GM21526 (cell line): ENCODE data around the gene MON1B.
"Not testable (repeated sequence)": the region's sequence is repeated elsewhere in the genome, so short reads cannot be mapped to it uniquely, and the experiment has no call there.

Experiments
- ATAC-seq: cut with Tn5 transposase; IDR thresholded peaks from one replicate; pipeline ENCODE4 v1.9.1; 2021; ENCODE audit warnings: moderate library complexity; ENCODE audit not compliant: unreplicated experiment, low FRiP score

MON1B gene

DNA sequence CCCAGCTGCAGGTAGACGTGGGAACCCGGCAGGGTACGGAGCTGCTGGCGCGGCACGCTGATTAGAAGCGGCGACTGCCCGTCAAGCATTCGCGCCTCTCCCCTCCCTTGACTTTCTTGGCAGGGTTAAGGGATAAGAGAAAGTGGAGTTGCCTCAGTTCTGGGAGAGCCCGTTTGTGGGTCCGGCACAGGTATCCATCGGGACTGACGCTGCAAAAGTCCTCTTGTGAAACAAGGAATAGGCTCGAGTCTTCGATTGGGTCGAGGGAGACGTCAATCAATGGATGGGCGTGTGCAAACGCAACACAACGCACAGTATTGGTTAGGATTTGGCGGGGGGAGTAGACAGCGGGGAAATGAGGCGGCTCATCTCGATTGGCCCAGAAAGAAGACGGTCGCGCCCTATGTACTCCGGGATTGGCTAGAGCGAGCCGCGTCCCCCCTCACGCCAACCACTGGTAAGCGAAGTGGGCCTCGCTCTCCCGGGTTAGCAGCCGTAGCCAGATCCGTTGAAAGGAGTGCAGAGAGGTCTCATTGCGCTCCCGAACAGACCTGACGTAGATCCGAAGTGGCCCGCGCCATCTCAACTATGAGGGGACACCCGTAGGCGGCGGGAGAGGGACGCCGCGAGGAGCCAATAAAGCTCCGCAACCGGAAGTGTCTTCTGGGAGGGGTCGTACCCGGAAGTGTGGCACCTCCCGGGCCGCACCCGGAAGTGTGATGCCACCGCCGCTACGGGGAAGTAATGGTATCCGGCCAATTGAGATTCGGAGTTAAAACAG, at the start of gene MON1B:
TSS of gene MON1B (plus strand) at position 713 of the 781 bp plus-strand sequence. CDS start 296 bp downstream, outside the sequence.
- peak; percentile 97 for ATAC-seq

DNA sequence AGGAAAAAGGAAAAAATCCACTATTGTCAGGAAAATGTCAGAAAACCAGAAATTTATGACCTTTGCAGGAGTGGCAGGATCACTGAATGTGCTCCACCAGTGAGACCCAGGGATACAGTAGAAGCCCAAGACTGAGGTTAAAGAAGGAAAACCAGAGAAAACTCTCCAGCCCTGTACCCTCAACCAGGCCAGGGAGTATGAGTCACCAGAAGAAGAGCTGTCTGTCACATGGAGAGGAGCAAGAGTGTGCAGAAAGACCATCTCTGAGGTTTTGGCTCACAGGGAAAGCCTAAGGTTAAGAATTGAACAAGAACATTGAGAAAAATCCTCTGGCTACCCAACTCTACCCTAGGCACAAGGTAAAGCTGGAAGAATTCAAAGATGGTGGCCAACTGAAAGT, 47.6 kb upstream of the MON1B start:
- no peak for ATAC-seq

DNA sequence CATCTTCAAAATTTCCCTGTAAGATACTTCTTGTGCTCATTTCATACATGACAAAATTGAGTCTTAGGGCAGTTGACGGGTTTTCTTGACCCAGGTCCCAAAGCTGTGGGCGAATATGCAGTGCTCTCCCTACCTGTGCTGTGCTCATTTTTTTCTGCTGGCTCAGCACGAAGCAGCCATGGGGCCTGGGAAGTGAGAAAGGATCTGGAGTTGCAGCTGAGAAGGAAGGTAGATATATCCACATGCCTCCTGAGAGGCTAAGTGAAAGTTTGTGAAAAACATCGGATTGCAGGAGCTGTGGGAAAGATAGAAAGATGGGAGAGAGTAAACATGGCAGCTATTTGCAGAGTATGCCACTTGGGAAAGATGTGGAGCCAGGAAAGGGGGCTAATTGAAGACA, 42.9 kb upstream of the MON1B start:
- no peak for ATAC-seq

DNA sequence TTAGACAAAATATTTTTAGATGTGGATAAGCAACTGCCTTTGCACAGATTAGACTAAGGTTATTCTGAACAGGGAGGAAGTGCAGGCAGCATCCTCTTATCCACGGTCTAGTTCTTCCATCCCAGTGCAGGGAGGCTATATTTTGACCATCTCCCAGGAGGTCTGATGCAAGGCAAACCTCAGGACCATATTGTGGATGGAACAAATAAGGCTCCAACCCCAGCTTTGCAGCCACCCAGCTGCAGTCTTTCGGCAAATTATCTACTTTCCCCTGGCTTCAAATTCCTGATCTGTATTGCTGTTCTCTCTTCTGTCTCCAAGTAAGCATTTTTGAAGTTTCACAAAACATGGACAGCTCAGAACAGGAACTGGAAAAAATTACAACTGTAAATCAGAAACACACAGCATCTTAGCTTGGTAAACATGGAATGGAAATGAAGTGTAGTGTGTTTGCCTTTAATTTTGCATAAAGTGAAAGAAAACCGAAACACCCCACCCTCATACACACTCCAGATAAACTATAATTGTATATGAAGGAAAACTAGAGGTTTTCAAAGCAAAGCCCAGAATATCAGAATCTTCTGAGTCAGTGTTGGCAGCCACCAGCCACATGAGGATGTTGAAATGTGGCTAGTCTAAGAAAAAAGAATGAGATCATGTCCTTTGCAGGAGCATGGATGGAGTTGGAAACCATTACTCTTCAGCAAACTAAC, 33.5 kb upstream of the MON1B start:
- ATAC-seq, result no peak

DNA sequence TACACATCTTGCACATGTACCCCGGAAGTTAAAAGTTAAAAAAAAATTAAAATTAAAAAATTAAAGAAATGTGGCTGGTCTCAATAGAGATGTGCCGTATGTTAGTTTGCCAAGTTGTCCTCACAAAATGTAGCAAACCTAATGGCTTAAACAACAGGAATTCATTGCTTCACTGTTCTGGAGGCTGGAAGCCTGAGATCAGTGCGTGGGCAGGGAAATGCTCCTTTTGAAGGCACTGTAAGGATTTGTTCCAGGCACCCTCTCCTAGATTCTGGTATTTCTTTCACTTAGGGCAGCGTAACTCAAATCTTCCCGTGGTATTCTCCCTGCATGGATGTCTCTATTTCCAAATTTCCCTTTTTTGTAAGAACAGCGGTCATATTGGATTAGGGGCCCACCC, 32.7 kb upstream of the MON1B start:
- no peak for ATAC-seq

DNA sequence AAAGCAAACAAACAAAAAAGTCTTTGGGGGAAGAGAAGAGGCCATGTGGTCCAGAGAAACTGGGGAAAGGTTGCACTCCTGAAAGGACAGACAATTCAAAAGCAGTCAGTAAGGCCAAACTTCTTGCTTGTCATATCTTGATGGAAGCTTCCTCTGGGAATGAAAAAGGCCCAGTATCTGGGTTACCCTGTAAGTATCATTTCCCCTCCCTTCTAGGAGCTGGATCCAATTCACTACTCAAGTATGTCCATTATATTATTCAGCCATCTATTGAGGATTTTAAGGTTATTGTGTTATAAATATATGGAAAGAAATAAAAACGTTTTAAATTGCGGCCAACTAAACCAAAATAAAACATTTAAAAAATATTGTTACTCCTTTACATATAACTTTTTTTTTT, 26.0 kb upstream of the MON1B start:
- ATAC-seq, result no peak

DNA sequence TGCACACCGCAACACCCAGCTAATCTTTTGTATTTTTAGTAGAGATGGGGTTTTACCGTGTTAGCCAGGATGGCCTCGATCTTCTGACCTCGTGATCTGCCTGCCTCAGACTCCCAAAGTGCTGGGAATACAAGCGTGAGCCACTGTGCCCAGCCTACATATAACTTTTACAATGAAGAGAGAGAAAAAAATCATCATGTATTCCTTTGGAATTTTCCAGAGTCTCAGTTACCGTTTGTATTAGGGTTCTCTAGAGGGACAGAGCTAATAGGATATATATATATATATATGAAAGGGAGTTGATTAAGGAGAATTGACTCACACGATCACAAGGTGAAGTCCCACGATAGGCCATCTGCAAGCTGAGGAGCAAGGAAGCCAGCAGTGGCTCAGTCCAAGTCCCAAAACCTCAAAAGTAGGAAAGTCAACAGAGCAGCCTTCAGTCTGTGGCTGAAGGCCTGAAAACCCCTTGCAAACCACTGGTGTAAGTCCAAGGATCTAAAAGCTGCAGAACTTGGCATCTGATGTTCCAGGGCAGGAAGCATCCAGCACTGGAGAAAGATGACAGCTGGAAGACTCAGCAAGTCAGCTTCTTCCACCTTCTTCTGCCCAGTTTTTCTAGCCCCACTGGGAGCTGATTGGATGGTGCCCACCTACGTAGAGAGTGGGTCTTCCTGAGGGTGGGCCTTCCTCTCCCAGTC, 25.3 kb upstream of the MON1B start:
- not testable (repeated sequence) for ATAC-seq

DNA sequence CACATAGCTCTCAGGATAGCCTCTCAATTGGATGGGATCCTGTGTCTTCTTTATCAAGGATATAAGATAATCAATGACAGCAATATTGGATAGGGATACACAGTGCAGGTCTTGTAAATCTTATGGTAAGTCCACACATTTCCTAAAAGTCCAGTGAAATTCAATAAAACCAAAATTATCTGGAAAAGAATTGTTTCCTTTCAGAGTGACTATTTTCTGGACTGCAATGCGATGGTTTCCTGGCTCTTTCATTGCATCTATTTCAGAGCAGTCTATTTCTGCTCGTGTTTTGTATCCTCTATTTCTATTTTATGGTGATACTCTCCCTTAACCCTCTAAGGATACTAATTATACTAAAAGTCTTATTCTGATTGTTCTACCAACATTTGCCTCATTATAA, 24.3 kb upstream of the MON1B start:
- ATAC-seq, result no peak

DNA sequence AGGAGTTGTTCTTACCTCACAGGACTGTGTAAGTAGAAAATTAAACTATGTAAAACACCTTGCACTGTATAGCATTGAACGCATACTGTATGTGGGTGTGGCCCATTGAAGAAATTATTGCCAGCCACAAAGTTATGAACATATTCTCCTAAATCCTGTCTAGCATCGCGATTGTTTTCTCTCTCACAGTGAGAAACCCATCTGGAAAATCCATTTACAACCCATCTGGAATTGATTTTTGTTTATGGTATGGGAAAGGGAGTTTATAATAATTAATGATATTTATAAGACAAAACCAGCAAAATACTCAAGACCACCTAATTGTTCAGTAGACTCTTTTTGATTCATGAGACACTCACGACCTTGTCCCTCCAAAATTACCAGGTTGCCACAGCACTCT, 22.1 kb upstream of the MON1B start:
- no peak for ATAC-seq

DNA sequence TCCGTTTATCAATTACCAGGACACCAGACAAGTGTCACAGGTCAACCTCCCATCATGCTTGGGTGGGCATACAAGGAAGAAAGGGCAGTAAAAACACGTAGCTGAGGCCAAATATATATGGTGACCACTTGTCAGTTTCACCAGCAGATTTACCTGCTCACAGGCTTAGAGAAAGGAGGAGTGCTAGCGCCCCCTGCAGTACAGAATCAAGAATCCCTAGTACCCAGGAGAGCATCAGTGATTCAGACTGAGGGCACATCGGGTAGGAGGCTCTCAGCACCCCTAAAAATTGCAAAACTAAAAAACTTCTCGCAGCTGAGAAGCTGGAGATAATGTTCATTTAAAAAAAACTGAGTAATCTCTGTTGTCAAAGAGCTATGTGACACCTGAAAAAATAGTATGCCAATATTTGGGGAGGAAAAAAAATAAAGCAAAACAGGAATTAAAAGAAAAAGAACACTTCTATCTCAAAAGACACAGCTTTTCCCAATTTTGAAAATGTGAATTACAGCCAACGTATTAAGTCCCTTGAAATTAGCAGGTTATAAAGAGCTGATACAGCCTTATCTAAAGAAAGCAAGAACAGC, 21.2 kb upstream of the MON1B start:
- ATAC-seq, result peak; percentile 78

DNA sequence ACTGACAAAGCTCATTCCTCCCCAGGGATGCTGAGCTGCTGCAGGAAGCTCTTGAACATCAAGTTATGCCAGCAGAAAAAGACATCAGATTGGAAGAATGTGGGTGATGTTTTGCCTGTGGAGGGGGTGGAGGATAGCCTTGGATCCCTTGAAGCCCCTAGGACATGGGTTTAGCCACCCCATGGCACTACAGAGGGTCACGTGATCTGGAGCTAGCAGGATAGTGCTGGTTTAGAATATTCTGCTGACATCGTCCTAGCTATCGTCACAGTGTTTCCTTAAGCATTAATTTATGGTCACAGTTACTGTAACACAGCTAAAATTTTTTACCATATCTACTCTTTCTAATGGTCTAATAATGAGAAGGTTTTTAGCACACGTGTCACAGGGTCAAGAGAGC, 20.2 kb upstream of the MON1B start:
- no peak for ATAC-seq

DNA sequence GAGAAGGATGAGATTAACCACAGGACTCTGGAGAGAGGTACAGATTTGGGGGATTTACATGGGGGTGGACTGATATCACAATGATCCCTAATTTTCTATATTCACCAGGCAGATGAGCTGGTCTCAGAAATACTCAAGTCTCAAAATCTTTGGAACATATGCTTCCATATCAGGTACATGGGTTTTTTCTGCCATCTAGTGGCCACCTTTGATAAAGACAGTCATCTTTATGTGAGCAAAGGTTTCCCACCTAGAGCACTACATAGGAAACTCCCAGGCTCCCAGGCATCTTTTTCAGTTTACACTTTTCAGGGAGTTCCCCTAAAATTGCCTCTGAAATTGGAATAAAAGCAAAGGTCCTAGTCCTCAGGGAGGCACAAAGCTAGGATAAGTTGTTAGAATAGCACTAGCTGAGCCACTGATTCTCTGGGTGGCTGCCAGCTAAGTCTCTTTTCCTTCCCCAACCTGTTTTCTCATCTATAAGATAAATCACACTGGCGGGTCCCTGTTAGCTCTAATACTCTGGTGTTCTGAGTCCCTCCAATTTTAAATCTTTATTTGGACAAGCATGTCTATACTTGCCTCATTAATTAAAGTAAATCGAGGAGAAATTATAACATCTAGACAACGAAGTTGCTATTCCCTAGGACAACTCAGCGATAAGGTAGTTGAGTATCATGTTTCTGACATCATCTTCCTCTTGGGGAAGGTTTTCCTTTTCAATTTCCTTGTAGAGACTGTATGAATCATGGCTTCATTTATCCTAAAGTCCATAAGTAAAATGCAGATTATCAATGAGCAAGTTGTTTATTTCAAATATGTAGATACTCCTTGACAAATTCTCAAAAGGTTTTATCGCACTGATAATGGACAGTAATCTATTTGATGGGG, 19.0 kb upstream of the MON1B start:
- peak; percentile 76 for ATAC-seq

DNA sequence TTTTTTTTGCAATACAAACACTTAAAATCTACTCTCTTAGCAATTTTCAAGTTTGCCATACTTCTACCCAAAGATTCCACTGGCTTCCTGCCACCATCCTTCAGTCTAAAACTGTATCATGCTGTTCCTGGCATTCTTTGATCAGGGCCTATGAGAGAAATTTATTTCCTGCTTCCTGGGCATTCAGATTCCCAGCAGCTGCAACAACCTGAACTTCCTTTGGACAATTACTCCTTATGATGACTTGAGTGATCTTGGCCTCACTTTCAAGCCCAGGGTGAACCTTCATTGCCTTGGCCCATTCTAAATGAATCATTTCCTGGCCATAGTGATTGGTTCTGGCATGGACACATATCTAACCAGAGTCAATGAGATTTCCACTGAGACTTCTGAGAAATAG, 18.0 kb upstream of the MON1B start:
- no peak for ATAC-seq

DNA sequence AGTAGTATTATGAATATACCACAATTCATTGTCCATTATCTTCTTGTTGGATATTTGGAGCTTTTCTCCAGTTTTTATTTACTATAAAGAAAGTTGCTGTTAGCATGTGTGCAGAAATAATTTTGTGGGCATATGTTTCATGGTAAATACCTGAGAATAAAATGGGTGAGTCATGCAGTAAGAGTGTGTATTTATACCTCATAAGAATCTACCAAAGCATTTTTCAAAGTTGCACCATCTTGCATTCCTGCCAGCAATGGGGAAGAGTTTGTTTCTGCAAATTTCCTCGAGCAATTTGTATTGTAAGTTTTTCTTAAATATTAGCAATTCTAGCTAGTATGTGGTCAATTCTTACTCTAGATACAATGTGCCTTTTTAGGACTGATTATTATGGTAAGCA, 7.9 kb upstream of the MON1B start:
- no peak for ATAC-seq

DNA sequence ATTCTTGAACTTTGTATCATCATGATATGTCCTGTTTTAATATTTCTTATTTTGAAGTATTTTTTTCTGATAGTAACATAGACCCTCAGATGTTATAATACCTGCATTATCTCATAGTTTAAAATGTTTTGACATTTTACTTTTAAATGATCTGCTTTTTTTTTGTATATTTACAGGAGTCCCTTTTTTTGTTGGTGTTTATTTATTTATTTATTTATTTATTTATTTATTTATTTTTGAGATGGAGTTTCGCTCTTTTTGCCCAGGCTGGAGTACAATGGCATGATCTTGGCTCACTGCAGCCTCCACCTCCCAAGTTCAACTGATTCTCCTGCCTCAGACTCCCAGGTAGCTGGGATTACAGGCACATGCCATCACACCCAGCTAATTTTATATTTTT, 4.7 kb upstream of the MON1B start:
- not testable (repeated sequence) for ATAC-seq

DNA sequence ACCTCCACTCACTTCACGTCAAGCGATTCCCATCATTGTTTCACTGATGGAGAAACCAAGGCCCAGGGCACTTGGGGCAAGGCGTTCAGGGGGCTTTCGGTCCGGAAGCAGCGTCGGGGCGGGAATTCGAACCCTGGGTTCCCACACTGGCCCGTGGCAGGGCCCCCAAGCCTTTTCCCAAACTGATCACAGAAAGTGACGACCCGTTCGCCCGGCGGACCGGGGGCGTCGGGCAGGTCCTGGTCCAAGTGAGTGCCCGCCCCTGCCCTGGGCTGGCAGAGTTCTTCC, 856 bp upstream of the MON1B start:
- no peak for ATAC-seq

DNA sequence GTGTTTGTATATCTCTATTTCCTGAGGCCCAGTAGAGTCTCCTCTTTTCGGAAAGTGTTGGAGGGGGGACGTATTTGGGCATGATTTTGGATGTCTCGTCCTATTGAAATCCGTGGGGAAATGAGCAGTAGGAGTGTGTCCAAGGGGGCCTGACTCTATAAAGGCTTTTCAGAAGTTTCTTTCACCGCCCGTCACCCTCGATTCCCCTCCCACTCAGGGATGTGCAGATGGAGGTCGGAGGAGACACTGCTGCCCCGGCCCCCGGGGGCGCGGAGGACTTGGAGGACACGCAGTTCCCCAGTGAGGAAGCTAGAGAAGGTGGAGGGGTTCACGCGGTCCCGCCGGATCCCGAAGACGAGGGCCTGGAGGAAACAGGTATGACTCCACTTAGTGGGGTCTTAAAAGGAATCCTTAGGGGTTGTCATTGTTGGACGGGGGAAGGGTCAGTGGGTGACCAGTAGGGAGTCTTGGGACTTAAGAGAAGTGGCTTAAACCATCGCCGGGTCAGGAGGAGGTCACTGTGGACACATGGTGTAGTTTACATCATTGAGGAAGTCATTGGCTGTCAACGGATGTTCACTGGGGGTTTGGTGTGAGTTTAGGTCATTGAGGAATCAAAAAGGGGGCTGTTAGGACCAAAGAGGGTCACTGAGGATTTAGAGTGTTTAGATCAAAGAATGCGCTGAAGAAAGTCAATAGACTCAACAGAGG, 424 bp downstream of the MON1B start:
- ATAC-seq, result peak; percentile 2

DNA sequence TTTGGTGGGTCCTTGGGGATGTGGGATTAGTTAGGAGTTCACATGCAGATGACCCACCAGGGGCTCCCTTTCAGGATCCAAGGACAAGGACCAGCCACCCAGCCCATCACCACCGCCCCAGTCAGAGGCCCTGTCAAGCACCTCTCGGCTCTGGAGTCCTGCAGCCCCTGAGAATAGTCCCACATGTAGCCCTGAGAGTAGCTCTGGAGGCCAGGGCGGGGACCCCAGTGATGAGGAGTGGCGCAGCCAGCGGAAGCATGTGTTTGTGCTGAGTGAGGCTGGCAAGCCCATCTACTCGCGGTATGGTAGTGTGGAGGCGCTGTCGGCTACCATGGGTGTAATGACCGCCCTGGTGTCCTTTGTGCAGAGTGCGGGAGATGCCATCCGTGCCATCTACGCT, 2.4 kb downstream of the MON1B start:
- no peak for ATAC-seq

DNA sequence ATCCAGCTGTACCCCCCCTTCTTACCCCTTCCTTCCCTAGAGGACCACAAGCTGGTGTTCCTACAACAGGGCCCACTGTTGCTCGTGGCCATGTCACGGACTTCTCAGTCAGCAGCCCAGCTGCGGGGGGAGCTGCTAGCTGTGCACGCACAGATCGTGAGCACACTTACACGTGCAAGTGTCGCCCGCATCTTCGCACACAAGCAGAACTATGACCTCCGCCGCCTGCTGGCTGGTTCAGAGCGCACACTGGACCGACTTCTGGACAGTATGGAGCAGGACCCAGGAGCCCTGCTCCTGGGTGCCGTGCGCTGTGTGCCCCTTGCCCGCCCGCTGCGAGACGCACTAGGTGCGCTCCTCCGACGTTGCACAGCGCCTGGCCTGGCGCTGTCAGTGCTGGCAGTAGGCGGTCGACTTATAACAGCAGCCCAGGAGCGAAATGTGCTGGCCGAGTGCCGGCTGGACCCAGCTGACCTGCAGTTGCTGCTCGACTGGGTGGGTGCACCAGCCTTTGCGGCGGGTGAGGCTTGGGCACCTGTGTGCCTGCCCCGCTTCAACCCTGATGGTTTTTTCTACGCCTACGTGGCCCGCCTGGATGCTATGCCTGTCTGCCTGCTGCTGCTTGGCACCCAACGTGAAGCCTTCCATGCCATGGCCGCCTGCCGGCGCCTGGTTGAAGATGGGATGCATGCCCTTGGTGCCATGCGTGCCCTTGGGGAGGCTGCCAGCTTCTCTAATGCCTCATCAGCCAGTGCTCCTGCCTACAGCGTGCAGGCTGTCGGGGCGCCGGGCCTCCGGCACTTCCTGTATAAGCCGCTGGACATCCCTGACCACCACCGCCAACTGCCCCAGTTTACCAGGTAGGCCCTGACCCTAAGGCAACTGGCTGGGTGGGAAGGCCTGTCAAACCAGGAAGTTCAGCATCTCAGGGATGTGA, 3.6 kb downstream of the MON1B start:
- ATAC-seq, result no peak
